ENCODE data around the gene NAPG.
A peak's percentile ranks its signal among the peaks of the same experiment; 100 is the strongest.

NAPG gene

DNA sequence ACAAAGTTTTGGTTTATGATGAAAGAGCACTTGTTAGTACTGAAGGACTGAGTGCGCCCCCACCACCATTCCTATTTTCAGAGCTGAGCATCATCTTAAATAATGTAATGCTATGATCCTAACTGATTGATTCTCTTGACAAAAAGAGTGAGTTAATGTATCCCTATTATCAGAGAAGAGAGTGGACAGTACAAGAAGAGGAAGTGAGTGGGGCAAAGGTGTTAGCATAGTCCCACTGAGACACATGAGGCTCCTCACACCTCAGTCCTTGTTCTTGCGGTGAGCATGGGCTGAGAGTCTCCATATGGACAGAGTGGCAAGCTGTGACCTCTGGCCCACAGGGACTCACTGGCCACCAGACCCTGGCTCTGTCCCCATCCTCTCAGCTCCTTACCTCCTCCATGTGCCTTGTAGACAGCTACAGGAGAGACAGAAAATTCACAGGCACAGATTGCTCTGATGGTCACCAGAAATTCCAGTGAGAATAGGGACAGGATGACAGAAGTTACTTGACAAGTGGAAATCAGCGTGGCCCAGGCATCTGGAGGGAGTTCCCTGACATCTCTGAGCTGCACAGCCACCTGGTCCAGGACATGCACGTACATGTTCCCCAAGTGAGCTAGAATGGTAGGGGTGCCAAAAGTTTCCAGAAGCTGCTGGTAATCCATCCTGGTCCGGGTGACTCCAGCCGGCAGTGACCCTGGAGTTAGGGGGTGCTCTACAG is 32.6 kb downstream of the NAPG start:
- H3K36me3 Mint-ChIP-seq (ENCODE audit: low read depth) = peaks cover 46% of the 10 kb centered on the region
- no peak overlapping the region for H3K27ac Mint-ChIP-seq
- H3K4me1 Mint-ChIP-seq = peaks cover 6% of the 10 kb centered on the region
- peaks cover 2% of the 10 kb centered on the region for H3K9me3 Mint-ChIP-seq
- no peak overlapping the region for H3K4me3 Mint-ChIP-seq
- no peak for TF ChIP-seq CTCF (IDR thresholded peaks at IDR 0.05; ENCODE audit: unreplicated experiment in 3 of 3)
- no peaks in the 10 kb centered on the region for H3K27me3 Mint-ChIP-seq (ENCODE audit: low read depth)

- H3K36me3 Mint-ChIP-seq (ENCODE audit: low read depth) = peaks cover 42% of the 10 kb centered on the region
- no peak for TF ChIP-seq CTCF (IDR thresholded peaks at IDR 0.05; ENCODE audit: unreplicated experiment in 3 of 3)
- H3K27ac Mint-ChIP-seq = no peak overlapping the region
- H3K4me1 Mint-ChIP-seq = peaks cover 6% of the 10 kb centered on the region
- no peak overlapping the region for H3K4me3 Mint-ChIP-seq
- H3K27me3 Mint-ChIP-seq (ENCODE audit: low read depth) = no peaks in the 10 kb centered on the region
- peaks cover 2% of the 10 kb centered on the region for H3K9me3 Mint-ChIP-seq
Measured at GRCh38 chr18:10558967-10559298, 33.1 kb downstream of the NAPG start.

- TF ChIP-seq CTCF (IDR thresholded peaks at IDR 0.05; ENCODE audit: unreplicated experiment in 3 of 3) = no peak
- peaks cover 33% of the 10 kb centered on the region for H3K36me3 Mint-ChIP-seq (ENCODE audit: low read depth)
- no peaks in the 10 kb centered on the region for H3K27me3 Mint-ChIP-seq (ENCODE audit: low read depth)
- peak overlapping the region in 1 of 3 experiments; percentile 30 for H3K27ac Mint-ChIP-seq
- peak overlapping the region; percentile 47 to 55 (median 52) for H3K4me3 Mint-ChIP-seq
- H3K9me3 Mint-ChIP-seq = peaks cover 2% of the 10 kb centered on the region
- peaks cover 6% of the 10 kb centered on the region for H3K4me1 Mint-ChIP-seq
Measured at GRCh38 chr18:10559553-10560451, 34.0 kb downstream of the NAPG start.

DNA sequence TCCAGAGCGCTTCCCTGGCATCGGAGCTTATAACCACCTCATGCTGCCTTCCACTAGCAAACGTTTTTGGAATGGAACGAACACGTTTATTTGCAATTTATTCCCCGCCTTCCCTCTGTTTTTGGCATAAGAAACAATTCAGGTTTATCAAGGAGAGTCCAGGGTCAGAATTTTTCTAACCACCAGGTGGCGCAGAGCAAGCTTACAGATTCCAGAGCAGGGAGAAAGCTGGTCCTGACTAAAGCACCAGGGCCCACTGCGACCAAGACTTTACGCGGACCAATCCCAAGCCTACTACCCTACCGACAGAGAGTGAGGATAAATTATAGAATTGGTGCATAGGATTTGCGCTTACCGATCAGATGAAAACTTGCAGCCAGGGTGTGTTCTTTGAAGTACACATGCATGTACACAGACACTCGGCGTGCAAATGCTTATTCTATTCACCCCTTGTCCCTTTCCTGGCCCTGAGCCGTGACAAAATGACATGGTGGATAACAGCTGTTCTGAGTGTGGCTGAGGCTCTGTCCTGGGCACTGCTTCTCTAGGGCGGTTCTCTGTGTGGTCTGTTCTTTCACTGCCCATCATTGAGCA is 34.7 kb downstream of the NAPG start:
- Mint-ChIP-seq H3K9me3 (peaks cover 5% of the 10 kb centered on the region), H3K27ac (no peak overlapping the region), H3K27me3 (ENCODE audit: low read depth) (no peaks in the 10 kb centered on the region), H3K4me1 (peaks cover 6% of the 10 kb centered on the region), H3K4me3 (peak overlapping the region in 2 of 3 experiments; percentile 1), H3K36me3 (ENCODE audit: low read depth) (peaks cover 26% of the 10 kb centered on the region)
- TF ChIP-seq CTCF (IDR thresholded peaks at IDR 0.05; ENCODE audit: unreplicated experiment in 3 of 3) = peak; percentile 68 to 80 (median 76)

GRCh38 chr18:10562773-10563160 is 36.9 kb downstream of the NAPG start:
- H3K36me3 Mint-ChIP-seq (ENCODE audit: low read depth) = peaks cover 5% of the 10 kb centered on the region
- H3K4me3 Mint-ChIP-seq = no peak overlapping the region
- no peak for TF ChIP-seq CTCF (IDR thresholded peaks at IDR 0.05; ENCODE audit: unreplicated experiment in 3 of 3)
- H3K4me1 Mint-ChIP-seq = peaks cover 14% of the 10 kb centered on the region
- peaks cover 3% of the 10 kb centered on the region for H3K9me3 Mint-ChIP-seq
- H3K27ac Mint-ChIP-seq = no peak overlapping the region
- no peaks in the 10 kb centered on the region for H3K27me3 Mint-ChIP-seq (ENCODE audit: low read depth)
